ENCODE data around the gene DCAF11.

The DCAF11 gene

DNA sequence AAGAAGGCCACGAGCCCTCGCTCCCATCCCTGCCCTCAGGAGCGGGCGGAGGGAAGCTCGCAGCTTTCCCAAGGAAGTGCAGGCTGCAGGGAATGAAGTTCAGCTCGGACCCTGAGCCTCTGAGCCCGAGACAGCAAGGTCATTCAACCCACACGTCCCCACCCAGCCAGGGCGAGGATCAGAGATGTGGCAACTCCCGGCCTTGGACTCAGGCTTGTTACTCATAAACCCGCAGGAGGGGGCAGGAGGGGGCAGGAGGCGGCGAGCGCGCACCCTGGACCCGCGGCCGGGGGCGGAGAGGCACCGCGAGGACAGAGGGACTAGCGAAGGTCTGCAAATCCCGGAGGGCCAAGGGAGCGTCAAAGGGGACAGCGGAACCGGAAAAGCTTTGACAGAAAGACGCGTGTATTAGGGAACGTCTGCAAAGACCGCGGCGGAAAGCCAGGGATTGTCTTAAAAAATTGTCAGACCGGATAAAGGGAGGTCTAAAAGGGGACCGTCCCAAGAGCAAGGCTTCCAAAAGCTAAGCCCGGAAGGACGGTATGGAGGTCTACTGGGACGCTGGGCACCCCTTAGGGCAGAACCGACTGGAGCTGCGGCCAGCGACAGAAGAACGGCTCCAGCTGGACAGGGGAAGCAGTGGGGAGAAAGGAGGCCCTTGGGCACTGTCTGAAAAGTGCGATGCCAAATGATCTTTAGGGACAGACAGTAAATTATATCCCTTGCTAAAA is 611 bp upstream of the DCAF11 start:
- Mint-ChIP-seq H3K9me3 (no peaks in the 10 kb centered on the region), H3K27me3 (no peaks in the 10 kb centered on the region), H3K4me3 (peak overlapping the region; percentile 90), H3K4me1 (ENCODE audit: low read depth) (peaks cover 33% of the 10 kb centered on the region), H3K27ac (peak overlapping the region; percentile 99), H3K36me3 (ENCODE audit: low read depth) (peaks cover 50% of the 10 kb centered on the region)
- peak; percentile 85 for DNase-seq

DNA sequence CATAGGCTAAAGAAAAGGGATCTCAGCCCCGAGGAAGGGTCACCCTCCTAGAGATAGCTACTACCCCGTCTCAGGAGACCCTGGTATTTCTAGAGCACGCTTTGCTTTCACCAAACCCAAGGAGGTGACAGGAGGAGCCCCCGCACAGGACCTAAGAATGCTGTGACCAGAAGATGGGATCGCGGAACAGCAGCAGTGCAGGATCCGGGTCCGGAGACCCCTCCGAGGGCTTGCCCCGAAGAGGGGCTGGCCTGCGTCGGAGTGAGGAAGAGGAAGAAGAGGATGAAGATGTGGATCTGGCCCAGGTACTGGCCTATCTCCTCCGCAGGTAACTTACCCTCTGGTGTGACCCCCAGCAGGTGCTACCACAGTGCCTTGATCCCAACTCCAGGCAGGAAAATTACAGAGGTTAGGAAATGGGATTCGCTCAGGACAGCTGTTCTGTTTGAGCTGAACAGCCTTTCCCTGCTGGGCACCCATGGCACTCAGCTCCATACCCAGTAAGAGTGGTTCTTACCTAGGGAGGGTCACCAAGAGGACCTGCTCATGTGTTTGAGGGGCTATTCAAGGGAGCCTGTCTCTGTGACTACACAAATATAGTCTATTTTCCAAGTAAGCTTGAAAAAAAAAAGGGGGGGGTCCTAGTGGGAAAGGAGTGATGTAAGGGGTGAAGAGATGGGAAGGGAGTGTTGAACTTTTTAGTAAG is 998 bp downstream of the DCAF11 start:
- H3K4me1 Mint-ChIP-seq (ENCODE audit: low read depth), result peaks cover 25% of the 10 kb centered on the region
- H3K27me3 Mint-ChIP-seq, result no peaks in the 10 kb centered on the region
- H3K9me3 Mint-ChIP-seq, result no peaks in the 10 kb centered on the region
- H3K27ac Mint-ChIP-seq, result peak overlapping the region; percentile 99
- H3K36me3 Mint-ChIP-seq (ENCODE audit: low read depth), result peaks cover 62% of the 10 kb centered on the region
- H3K4me3 Mint-ChIP-seq, result peak overlapping the region; percentile 90
- no peak for DNase-seq

DNA sequence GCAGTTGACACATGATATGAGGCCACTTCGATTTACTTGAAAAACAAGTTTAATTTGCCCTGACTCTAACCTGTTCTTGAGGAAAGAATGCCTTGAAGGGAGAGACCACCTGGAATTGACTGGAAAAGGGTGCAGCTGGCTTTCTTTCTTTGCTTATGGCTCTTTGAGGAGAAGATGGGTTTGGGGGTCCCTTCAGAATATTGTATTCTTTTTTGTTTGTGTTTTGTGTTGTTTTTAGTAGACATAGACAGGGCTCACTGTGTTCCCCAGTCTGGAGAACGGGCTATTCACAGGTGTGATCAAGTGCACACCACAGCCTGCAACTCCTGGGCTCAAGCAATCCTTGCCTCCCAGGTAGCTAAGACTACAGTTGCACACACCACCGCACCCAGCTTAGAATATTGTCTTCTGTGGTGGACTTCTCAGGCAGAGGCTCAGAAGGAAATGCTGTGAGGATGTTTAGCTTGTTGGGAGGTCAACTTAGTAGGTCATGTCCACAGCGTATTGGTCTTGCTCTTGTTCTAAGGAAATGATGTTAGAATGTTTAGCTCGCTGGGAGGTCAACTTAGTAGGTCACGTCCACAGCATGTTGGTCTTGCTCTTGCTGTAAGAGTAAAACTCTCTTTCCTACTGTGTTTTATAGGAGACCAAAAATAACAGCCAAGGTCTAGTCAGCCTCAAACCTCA is 1.7 kb downstream of the DCAF11 start:
- DNase-seq, result no peak
- Mint-ChIP-seq H3K27me3 (no peaks in the 10 kb centered on the region), H3K4me3 (peak overlapping the region; percentile 90), H3K27ac (peak overlapping the region; percentile 99), H3K4me1 (ENCODE audit: low read depth) (peaks cover 24% of the 10 kb centered on the region), H3K9me3 (no peaks in the 10 kb centered on the region), H3K36me3 (ENCODE audit: low read depth) (peaks cover 69% of the 10 kb centered on the region)

DNA sequence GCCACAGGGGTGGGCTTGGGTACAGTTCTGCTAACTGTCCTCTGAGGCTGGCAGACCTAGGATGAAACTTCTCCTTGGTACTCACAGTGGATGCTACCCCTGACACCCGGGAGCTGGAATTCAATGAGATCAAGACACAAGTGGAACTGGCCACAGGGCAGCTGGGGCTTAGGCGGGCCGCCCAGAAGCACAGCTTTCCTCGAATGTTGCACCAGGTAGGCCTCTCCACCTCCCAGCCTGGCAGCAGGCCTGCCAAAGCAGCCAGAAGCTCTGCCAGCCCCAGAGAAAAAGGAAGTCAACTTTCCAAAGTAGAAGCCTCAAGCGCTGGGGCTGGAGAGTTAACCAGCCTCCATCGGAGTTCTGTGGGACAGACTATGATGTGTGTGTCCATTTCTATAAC is 2.6 kb downstream of the DCAF11 start:
- Mint-ChIP-seq H3K27ac (no peak overlapping the region), H3K27me3 (no peaks in the 10 kb centered on the region), H3K36me3 (ENCODE audit: low read depth) (peaks cover 78% of the 10 kb centered on the region), H3K4me1 (ENCODE audit: low read depth) (peaks cover 24% of the 10 kb centered on the region), H3K9me3 (no peaks in the 10 kb centered on the region), H3K4me3 (no peak overlapping the region)
- no peak for DNase-seq

DNA sequence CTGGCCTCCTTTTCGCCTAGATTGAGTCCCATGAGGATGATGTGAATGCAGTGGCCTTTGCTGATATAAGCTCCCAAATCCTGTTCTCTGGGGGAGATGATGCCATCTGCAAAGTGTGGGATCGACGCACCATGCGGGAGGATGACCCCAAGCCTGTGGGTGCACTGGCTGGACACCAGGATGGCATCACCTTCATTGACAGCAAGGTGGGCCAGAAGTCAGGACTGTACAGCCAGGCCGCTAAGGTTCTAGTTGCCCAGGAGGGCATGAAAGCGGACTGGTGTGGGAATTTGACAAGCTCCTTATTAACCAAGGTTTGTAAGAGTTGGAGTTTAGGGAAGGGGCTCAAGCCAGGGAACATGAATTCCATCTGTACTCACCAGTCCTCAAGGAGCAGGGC is 5.1 kb downstream of the DCAF11 start:
- Mint-ChIP-seq H3K9me3 (no peaks in the 10 kb centered on the region), H3K4me1 (ENCODE audit: low read depth) (peaks cover 24% of the 10 kb centered on the region), H3K36me3 (ENCODE audit: low read depth) (peaks cover 89% of the 10 kb centered on the region), H3K4me3 (no peak overlapping the region), H3K27me3 (no peaks in the 10 kb centered on the region), H3K27ac (no peak overlapping the region)
- DNase-seq, result no peak

DNA sequence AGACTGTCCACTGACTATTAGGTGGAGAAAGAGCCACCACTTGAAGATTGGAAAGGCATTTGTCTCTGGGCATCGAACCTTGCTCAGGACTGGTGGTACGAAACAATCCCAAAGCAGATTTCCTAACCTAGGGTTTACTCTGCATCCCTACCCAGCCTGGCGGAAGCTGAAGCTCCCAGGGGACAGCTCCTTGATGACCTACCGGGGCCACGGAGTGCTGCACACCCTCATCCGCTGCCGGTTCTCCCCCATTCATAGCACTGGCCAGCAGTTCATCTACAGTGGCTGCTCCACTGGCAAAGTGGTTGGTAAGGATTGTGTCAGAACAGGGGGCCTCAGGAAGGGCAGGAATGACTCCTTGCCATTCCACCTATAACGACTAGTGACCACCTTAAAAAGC is 6.6 kb downstream of the DCAF11 start:
- peaks cover 80% of the 10 kb centered on the region for H3K36me3 Mint-ChIP-seq (ENCODE audit: low read depth)
- no peak overlapping the region for H3K4me3 Mint-ChIP-seq
- no peak for DNase-seq
- H3K9me3 Mint-ChIP-seq, result no peaks in the 10 kb centered on the region
- peaks cover 10% of the 10 kb centered on the region for H3K4me1 Mint-ChIP-seq (ENCODE audit: low read depth)
- no peaks in the 10 kb centered on the region for H3K27me3 Mint-ChIP-seq
- H3K27ac Mint-ChIP-seq, result no peak overlapping the region

DNA sequence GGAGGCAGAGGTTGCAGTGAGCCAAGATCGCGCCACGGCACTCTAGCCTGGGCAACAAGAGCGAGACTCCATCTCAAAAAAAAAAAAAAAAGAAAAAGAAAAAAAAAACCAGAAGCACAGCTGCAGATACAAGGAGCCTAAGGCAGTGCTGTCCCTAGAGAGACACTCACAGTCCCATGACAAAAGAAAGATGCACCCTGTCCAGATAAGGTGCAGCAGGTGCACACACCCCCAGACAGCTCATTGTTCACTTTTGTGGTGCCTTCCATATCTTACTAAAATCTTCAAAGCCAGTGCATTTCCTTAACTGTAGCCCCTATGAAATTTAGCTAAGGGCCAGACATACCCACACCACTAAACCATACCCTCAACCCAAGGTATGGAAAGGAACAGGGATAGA is 7.8 kb downstream of the DCAF11 start:
- Mint-ChIP-seq H3K27me3 (no peaks in the 10 kb centered on the region), H3K4me1 (ENCODE audit: low read depth) (no peaks in the 10 kb centered on the region), H3K27ac (peak overlapping the region; percentile 37), H3K36me3 (ENCODE audit: low read depth) (peaks cover 69% of the 10 kb centered on the region), H3K4me3 (no peak overlapping the region), H3K9me3 (no peaks in the 10 kb centered on the region)
- DNase-seq, result no peak

DNA sequence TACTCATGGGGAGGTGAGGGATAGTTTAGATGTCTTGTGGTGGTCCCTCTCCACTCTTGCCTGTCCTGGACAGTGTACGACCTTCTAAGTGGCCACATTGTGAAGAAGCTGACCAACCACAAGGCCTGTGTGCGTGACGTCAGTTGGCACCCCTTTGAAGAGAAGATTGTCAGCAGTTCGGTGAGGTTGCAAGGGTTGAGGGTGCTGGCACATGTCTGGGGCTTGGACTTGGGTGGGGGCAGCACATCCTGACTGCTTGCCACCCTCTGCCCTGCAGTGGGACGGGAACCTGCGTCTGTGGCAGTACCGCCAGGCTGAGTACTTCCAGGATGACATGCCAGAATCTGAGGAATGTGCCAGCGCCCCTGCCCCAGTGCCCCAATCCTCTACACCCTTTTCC is 8.3 kb downstream of the DCAF11 start:
- Mint-ChIP-seq H3K27ac (no peak overlapping the region), H3K4me1 (ENCODE audit: low read depth) (peaks cover 1% of the 10 kb centered on the region), H3K27me3 (no peaks in the 10 kb centered on the region), H3K4me3 (no peak overlapping the region), H3K9me3 (no peaks in the 10 kb centered on the region), H3K36me3 (ENCODE audit: low read depth) (peaks cover 65% of the 10 kb centered on the region)
- no peak for DNase-seq

DNA sequence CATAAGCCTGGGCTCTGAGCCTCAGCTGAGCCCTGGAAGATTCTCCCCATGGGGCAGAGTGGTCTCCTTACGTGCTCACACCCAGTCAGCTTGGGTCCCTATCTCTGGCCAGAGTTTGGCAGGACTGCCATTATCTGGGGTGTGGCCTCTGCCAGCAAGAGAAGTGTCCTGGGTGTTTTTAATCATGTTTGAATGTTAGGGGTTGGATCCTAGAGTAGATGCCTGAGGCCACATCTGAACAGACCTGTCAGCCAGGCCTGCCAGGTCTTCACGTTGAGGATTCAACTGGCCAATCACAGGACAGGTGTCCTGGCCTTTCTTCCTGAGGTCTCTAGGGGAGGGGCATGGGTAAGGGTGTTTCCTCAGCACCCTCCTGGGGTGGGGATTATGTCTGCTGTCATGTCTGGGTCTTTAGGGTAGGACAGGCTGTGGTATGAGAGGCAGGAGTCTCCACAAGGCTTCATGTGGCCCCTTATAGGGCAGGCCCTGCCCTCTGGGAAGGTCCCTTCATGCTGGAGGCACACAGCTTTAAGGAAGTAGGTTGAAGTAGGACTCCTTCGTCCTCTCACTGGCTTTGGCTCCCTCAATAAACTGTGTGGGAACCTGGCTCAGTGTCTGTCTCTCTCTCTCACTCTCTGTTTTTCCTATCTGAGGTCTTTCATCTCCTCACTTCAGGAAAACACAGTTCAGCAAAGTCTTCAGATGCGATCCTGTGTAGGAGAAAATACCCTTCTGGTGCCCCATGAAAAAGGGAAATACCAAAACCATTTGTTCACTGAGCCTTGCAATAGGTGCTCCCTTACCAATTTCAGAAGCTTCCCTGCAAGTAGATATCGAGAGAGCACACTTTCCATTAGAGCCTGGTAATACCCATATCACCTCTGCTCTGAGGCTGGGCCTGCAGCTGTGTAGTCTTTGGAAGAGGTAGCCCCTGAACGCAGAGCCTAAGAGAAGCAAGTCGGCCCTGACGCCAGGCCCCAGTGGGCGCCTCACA is 9.1 kb downstream of the DCAF11 start:
- peaks cover 56% of the 10 kb centered on the region for H3K36me3 Mint-ChIP-seq (ENCODE audit: low read depth)
- no peak for DNase-seq
- no peaks in the 10 kb centered on the region for H3K9me3 Mint-ChIP-seq
- H3K27me3 Mint-ChIP-seq, result no peaks in the 10 kb centered on the region
- peaks cover 3% of the 10 kb centered on the region for H3K4me1 Mint-ChIP-seq (ENCODE audit: low read depth)
- no peak overlapping the region for H3K4me3 Mint-ChIP-seq
- peak overlapping the region; percentile 74 for H3K27ac Mint-ChIP-seq

DNA sequence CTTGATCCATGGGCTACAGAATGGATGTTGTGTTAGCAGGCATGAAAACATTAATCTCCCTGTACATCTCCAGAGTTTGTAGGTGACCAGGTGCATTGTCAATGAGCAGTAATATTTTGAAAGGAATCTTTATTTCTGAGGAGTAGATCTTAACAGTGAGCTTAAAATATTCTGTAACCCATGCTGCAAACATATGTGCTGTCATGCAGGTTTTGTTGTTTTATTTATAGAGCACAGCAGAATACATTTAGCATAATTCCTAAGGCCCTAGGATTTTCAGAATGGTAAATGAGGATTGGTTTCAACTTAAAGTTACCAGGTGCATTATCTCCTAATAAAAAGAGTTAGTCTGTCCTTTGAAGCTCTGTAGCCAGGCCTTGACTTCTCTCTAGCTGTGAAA is 12.4 kb downstream of the DCAF11 start:
- H3K27ac Mint-ChIP-seq, result no peak overlapping the region
- no peak for DNase-seq
- peaks cover 6% of the 10 kb centered on the region for H3K4me1 Mint-ChIP-seq (ENCODE audit: low read depth)
- H3K4me3 Mint-ChIP-seq, result no peak overlapping the region
- no peaks in the 10 kb centered on the region for H3K27me3 Mint-ChIP-seq
- no peaks in the 10 kb centered on the region for H3K9me3 Mint-ChIP-seq
- H3K36me3 Mint-ChIP-seq (ENCODE audit: low read depth), result peaks cover 28% of the 10 kb centered on the region

DNA sequence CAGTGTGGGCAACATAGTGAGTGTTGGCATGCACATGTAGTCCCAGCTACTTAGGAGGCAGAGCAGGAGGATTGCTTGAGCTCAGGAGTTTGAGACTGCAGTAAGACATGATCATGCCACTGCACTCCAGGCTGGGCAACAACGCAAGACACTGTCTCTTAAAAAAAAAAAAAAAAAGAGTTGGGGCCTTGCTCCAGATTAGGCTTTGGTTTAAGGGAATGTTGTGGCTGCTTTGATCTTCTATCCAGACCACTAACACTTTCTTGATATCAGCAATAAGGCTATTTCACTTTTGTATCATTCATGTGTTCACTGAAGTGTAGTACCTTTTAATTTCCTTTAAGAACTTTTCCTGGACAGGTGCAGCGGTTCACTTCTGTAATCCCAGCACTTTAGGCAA is 13.1 kb downstream of the DCAF11 start:
- no peaks in the 10 kb centered on the region for H3K9me3 Mint-ChIP-seq

DNA sequence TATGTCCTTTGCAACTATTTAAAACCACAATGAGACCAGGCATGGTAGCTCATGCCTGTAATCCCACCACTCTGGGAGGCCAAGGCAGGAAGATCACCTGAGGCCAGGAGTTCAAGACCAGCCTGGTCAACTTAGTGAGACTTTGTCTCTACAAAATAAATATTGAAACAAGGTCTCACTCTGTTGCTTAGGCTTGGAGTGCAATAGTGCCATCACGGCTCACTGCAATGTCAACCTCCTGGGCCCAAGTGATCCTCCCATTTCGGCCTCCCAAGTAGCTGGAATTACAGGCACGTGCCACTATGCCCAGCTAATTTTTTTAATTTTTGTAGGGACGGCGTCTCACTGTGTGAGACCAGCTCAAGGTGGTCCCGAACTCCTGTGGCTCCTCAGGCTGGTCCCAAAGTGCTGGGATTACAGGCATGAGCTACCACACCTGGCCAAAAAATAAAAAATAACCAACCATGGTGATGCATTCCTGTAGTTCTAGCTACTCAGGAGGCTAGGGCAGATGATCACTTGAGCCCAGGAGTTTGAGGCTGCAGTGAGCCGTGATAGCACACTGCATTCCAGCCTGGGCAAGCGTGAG is 14.9 kb downstream of the DCAF11 start:
- no peak for DNase-seq

More for the DNA sequence above, 13.1 kb downstream of the DCAF11 start:
- DNase-seq, result no peak
- H3K27me3 Mint-ChIP-seq, result no peaks in the 10 kb centered on the region
- H3K4me3 Mint-ChIP-seq, result no peak overlapping the region
- peaks cover 13% of the 10 kb centered on the region for H3K4me1 Mint-ChIP-seq (ENCODE audit: low read depth)
- H3K36me3 Mint-ChIP-seq (ENCODE audit: low read depth), result peaks cover 21% of the 10 kb centered on the region
- H3K27ac Mint-ChIP-seq, result no peak overlapping the region

DNA sequence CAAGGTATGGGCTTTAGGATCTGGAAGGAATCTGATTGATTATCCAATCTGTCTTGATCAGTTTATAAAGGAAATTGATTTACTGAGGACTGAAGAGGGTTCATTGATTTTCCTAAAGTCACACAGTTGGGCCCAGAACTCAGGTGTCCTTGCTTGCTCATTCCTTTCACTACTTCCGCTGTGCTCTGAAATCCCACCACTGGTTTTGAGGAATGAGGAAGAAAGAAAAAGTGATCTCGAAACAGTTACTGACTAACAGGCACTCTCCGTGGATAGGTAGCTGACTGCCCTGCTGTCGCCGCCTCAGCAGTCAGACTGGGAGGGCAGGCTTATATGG is 15.8 kb downstream of the DCAF11 start, which contains the start of gene FITM1:
Gene FITM1 (plus strand): TSS at position 280 of the 337 bp plus-strand sequence. CDS start 905 bp downstream, outside the sequence.
- Mint-ChIP-seq H3K4me1 (ENCODE audit: low read depth) (peaks cover 22% of the 10 kb centered on the region), H3K27ac (no peak within 1 kb of the TSS), H3K4me3 (no peak within 1 kb of the TSS), H3K27me3 (no peaks in the 10 kb centered on the region), H3K9me3 (no peaks in the 10 kb centered on the region), H3K36me3 (ENCODE audit: low read depth) (peaks cover under 1% of the 10 kb centered on the region)
- DNase-seq, result no peak

More for the DNA sequence above, 14.9 kb downstream of the DCAF11 start:
- Mint-ChIP-seq H3K9me3 (no peaks in the 10 kb centered on the region), H3K27ac (no peak overlapping the region), H3K4me3 (no peak overlapping the region), H3K4me1 (ENCODE audit: low read depth) (peaks cover 18% of the 10 kb centered on the region), H3K36me3 (ENCODE audit: low read depth) (peaks cover 4% of the 10 kb centered on the region), H3K27me3 (no peaks in the 10 kb centered on the region)
